GM23338 (cell line): ENCODE data around the gene RFX8. TPM values are rescaled to one million over a fixed set of nuclear protein-coding genes. Genes with fewer than 3 reads are reported as not detected.
"Not testable (repeated sequence)": the region's sequence is repeated elsewhere in the genome, so short reads cannot be mapped to it uniquely, and the experiment has no call there.

Experiments
- ATAC-seq: fragments of 200-7000 bp; cut with Tn5 transposase; 3 replicates; pipeline ENCODE4 v1.9.1; 2020
- DNase-seq: peaks from one replicate; pipeline ENCODE4 v3.0.0-alpha.2; 2015; ENCODE audit warnings: low spot score
- H2AFZ ChIP-seq: fragments of 200-600 bp; sonication (generic); 2 replicates; pipeline ENCODE4 v1.8.0; 2016; ENCODE audit warnings: antibody characterized with exemption, mild to moderate bottlenecking, moderate library complexity
- H3F3A ChIP-seq: fragments of 200-600 bp; sonication (generic); replicated peaks from 2 replicates; pipeline ENCODE4 v1.8.0; 2017; ENCODE audit warnings: antibody characterized with exemption, mixed run types, low read depth
- H3K27ac ChIP-seq: fragments of 200-600 bp; sonication (generic); 2 replicates; pipeline ENCODE4 v1.6.1; 2016; ENCODE audit warnings: low read depth
- H3K27me3 ChIP-seq: fragments of 200-600 bp; sonication (generic); 2 replicates; pipeline ENCODE4 v1.8.0; 2016; ENCODE audit warnings: mild to moderate bottlenecking, mixed run types, moderate library complexity; ENCODE audit not compliant: insufficient read depth
- H3K36me3 ChIP-seq: fragments of 200-600 bp; sonication (generic); 2 replicates; pipeline ENCODE4 v1.8.0; 2016; ENCODE audit warnings: mild to moderate bottlenecking; ENCODE audit not compliant: insufficient read depth
- H3K4me1 ChIP-seq: fragments of 200-600 bp; sonication (generic); 2 replicates; pipeline ENCODE4 v1.8.0; 2016; ENCODE audit warnings: mild to moderate bottlenecking, moderate library complexity; ENCODE audit not compliant: insufficient read depth
- H3K4me2 ChIP-seq: fragments of 200-600 bp; sonication (generic); 2 replicates; pipeline ENCODE4 v1.7.1; 2017; ENCODE audit warnings: mixed run types
- H3K4me3 ChIP-seq: fragments of 200-600 bp; sonication (generic); 2 replicates; pipeline ENCODE4 v1.6.1; 2016; ENCODE audit warnings: mixed run types
- H3K79me2 ChIP-seq: fragments of 200-600 bp; sonication (generic); replicated peaks from 2 replicates; pipeline ENCODE4 v1.8.0; 2017; ENCODE audit warnings: mild to moderate bottlenecking; ENCODE audit not compliant: insufficient read depth
- H3K9me2 ChIP-seq: fragments of 200-600 bp; sonication (generic); 2 replicates; pipeline ENCODE4 v1.8.0; 2017; ENCODE audit not compliant: insufficient read depth
- H4K20me1 ChIP-seq: fragments of 200-600 bp; sonication (generic); replicated peaks from 2 replicates; pipeline ENCODE4 v1.8.0; 2017; ENCODE audit warnings: mild to moderate bottlenecking; ENCODE audit not compliant: insufficient read depth
- H3K27ac Mint-ChIP-seq: 2 replicates; pipeline ENCODE4 v1.8.0; 2020; ENCODE audit warnings: inconsistent platforms, mild to moderate bottlenecking, moderate library complexity, mixed read lengths
- H3K27me3 Mint-ChIP-seq: 3 replicates; pipeline ENCODE4 v1.8.0; 2022; ENCODE audit warnings: low read depth, mild to moderate bottlenecking, moderate library complexity, mixed read lengths, inconsistent platforms; ENCODE audit not compliant: insufficient read depth, poor library complexity
- H3K36me3 Mint-ChIP-seq: 3 replicates; pipeline ENCODE4 v1.8.0; 2021; ENCODE audit warnings: low read depth, mild to moderate bottlenecking, inconsistent platforms, moderate library complexity, mixed read lengths
- H3K4me1 Mint-ChIP-seq: 3 replicates; pipeline ENCODE4 v1.8.0; 2020; ENCODE audit warnings: mild to moderate bottlenecking, inconsistent platforms, mixed read lengths
- H3K4me3 Mint-ChIP-seq: 3 replicates; pipeline ENCODE4 v1.8.0; 2021; ENCODE audit warnings: moderate library complexity, mild to moderate bottlenecking, inconsistent platforms, mixed read lengths
- H3K9me3 Mint-ChIP-seq: 3 replicates; pipeline ENCODE4 v1.8.0; 2020; ENCODE audit warnings: moderate library complexity, mild to moderate bottlenecking, inconsistent platforms, mixed read lengths
- ETS1 ChIP-seq: IDR thresholded peaks from 2 replicates; pipeline ENCODE4 v1.6.1; 2016; ENCODE audit warnings: antibody characterized with exemption
- polyA plus RNA-seq: library from polyadenylated mRNA; unstranded; fragments of >200 nt; fragmentation: Nextera tagmentation; extraction: Ambion mirVana; gene quantifications from 2 replicates; pipeline ENCODE4 v1.2.1, GENCODE V29; 2016
- total RNA-seq: library from RNA; depleted of rRNA; stranded (reverse); fragments of >200 nt; shearing (Covaris generic); gene quantifications from 2 replicates; pipeline ENCODE4 v1.2.3, GENCODE V29; 2014
- TF ChIP-seq, protein P1 (sequence below): fragments of 250-450 bp; sonication (Bioruptor Pico); IDR thresholded peaks from 2 replicates; pipeline ENCODE4 v1.5.0; 2020; ENCODE audit warnings: mild to moderate bottlenecking, moderate library complexity

The RFX8 gene
- total and polyA plus RNA-seq, 2 experiments from 2014 or later = 0.65 to 1.5 TPM

- TF ChIP-seq, protein P1, sequence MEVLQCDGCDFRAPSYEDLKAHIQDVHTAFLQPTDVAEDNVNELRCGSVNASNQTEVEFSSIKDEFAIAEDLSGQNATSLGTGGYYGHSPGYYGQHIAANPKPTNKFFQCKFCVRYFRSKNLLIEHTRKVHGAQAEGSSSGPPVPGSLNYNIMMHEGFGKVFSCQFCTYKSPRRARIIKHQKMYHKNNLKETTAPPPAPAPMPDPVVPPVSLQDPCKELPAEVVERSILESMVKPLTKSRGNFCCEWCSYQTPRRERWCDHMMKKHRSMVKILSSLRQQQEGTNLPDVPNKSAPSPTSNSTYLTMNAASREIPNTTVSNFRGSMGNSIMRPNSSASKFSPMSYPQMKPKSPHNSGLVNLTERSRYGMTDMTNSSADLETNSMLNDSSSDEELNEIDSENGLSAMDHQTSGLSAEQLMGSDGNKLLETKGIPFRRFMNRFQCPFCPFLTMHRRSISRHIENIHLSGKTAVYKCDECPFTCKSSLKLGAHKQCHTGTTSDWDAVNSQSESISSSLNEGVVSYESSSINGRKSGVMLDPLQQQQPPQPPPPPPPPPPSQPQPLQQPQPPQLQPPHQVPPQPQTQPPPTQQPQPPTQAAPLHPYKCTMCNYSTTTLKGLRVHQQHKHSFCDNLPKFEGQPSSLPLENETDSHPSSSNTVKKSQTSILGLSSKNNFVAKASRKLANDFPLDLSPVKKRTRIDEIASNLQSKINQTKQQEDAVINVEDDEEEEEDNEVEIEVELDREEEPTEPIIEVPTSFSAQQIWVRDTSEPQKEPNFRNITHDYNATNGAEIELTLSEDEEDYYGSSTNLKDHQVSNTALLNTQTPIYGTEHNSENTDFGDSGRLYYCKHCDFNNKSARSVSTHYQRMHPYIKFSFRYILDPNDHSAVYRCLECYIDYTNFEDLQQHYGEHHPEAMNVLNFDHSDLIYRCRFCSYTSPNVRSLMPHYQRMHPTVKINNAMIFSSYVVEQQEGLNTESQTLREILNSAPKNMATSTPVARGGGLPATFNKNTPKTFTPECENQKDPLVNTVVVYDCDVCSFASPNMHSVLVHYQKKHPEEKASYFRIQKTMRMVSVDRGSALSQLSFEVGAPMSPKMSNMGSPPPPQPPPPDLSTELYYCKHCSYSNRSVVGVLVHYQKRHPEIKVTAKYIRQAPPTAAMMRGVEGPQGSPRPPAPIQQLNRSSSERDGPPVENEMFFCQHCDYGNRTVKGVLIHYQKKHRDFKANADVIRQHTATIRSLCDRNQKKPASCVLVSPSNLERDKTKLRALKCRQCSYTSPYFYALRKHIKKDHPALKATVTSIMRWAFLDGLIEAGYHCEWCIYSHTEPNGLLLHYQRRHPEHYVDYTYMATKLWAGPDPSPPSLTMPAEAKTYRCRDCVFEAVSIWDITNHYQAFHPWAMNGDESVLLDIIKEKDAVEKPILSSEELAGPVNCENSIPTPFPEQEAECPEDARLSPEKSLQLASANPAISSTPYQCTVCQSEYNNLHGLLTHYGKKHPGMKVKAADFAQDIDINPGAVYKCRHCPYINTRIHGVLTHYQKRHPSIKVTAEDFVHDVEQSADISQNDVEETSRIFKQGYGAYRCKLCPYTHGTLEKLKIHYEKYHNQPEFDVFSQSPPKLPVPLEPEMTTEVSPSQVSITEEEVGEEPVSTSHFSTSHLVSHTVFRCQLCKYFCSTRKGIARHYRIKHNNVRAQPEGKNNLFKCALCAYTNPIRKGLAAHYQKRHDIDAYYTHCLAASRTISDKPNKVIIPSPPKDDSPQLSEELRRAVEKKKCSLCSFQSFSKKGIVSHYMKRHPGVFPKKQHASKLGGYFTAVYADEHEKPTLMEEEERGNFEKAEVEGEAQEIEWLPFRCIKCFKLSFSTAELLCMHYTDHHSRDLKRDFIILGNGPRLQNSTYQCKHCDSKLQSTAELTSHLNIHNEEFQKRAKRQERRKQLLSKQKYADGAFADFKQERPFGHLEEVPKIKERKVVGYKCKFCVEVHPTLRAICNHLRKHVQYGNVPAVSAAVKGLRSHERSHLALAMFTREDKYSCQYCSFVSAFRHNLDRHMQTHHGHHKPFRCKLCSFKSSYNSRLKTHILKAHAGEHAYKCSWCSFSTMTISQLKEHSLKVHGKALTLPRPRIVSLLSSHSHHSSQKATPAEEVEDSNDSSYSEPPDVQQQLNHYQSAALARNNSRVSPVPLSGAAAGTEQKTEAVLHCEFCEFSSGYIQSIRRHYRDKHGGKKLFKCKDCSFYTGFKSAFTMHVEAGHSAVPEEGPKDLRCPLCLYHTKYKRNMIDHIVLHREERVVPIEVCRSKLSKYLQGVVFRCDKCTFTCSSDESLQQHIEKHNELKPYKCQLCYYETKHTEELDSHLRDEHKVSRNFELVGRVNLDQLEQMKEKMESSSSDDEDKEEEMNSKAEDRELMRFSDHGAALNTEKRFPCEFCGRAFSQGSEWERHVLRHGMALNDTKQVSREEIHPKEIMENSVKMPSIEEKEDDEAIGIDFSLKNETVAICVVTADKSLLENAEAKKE (CRISPR knock-in tag) = no peak
These were observed 35.2 kb downstream of the RFX8 start (continued) for GRCh38 chr2:101439716-101440115.

DNA sequence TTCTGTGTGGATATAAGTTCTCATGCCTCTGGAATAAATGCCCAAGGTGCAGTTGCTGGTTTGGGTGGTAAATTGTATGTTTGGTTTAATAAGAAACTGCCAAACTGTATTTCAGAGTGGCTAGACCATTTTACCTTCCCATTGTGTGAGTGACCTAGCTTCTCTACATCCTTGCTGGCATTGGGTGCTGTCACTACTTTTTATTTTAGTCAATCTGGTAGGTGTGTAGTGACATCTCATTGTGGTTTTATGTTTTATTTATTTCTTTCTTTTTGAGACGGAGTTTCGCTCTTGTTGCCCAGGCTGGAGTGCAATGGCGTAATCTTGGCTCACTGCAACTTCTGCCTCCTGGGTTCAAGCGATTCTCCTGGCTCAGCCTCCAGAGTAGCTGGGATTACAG, 36.4 kb downstream of the RFX8 start:
- H3K27me3 Mint-ChIP-seq, DNase-seq, H2AFZ ChIP-seq, H3K36me3 ChIP-seq, H3K4me2 ChIP-seq, H3K27ac ChIP-seq, H3F3A ChIP-seq, H3K9me2 ChIP-seq, ATAC-seq, H3K9me3 Mint-ChIP-seq, H3K27me3 ChIP-seq, H3K79me2 ChIP-seq, H3K27ac Mint-ChIP-seq, H4K20me1 ChIP-seq, H3K4me3 ChIP-seq, H3K36me3 Mint-ChIP-seq, H3K4me3 Mint-ChIP-seq: not testable (repeated sequence)
- peaks cover 12% of the 10 kb centered on the region for H3K4me1 Mint-ChIP-seq
- H3K4me1 ChIP-seq = peaks cover 16% of the 10 kb centered on the region

DNA sequence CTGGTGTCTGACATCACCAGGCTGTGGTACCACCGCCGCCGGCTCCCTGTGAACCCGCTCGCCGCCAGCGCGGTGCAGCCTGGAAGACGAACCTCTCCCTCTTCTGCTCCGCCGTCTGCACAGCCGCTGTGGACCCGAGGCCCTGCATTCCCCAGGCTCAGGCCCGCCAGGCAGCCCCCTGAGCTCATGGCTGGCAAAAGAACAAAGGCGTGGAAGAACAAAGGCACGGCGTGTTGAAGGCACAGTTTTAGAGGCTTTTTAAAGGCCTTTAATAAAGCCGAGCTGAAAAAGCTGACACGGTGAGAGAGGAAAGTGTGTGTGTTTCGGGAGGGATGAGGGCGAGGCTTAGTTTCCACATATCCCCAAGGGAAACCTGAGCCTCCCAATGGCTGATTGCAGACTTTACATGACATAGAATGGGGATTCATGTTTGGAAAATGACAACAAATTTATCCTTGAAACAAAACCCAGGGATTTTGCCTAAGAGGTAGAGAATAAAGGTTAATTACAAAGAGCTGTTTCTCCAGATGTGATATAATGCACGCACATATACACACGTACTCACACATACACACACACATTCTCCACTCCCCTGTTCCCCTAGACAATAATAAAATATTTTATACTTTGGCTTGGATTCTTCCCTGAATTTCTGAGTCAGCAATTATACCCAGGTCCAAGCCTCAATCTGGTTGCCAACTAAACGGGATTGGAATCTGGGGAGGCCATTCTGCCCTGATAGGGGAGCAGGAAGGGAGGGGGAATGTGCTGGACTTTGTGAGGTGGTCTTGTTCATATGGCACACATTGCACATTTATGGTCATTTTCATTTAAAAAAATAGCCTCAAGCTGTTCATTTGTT, 39.7 kb downstream of the RFX8 start:
- no peak overlapping the region for H3K4me3 ChIP-seq

More for the DNA sequence above, 39.7 kb downstream of the RFX8 start:
- Mint-ChIP-seq H3K4me3 (peak overlapping the region; percentile 51), H3K27me3 (peaks cover 4% of the 10 kb centered on the region), H3K9me3 (no peaks in the 10 kb centered on the region), H3K27ac (0 out of 2 replicates have a peak overlapping the region, but pooled peaks have one; percentile 42), H3K36me3 (no peaks in the 10 kb centered on the region), H3K4me1 (peaks cover 10% of the 10 kb centered on the region)
- TF ChIP-seq ETS1 = no peak
- Histone ChIP-seq H3K4me1 (peaks cover 12% of the 10 kb centered on the region), H3K4me2 (peak overlapping the region; percentile 58), H3K79me2 (no peaks in the 10 kb centered on the region), H3K27me3 (no peaks in the 10 kb centered on the region), H3K9me2 (no peaks in the 10 kb centered on the region), H2AFZ (peak overlapping the region; percentile 99), H3K27ac (no peak overlapping the region), H3K36me3 (no peaks in the 10 kb centered on the region), H3F3A (no peaks in the 10 kb centered on the region), H4K20me1 (no peaks in the 10 kb centered on the region)
- ATAC-seq (peak; percentile 98), DNase-seq (peak; percentile 75)
